ENCODE results near the gene GNLY.
A peak's percentile ranks its signal among the peaks of the same experiment; 100 is the strongest.
"Not testable (repeated sequence)": the region's sequence is repeated elsewhere in the genome, so short reads cannot be mapped to it uniquely, and the experiment has no call there.

The GNLY gene

DNA sequence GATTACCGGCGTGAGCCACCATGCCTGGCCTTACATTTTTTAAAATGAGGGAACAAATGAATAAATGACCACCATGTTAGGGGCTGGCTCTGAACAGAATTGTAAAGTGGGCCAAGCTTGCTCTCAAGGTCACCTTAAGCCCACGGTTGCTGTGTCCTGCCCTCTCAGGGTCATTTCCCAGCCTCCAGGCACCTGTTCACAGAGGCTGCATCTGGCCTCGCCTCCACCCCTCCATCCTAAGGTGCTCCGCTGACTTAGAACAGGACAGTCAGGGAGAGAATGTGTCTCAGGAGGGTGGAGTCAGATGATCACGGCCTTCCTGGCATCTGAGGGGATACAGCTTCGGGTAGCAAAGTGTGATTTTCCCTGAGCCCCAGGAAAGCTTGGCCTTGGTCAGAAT lies 33.4 kb upstream of the GNLY start:
- no peak overlapping the region for H3K4me3 Mint-ChIP-seq
- no peaks in the 10 kb centered on the region for H3K4me1 Mint-ChIP-seq
- H3K27me3 Mint-ChIP-seq, result no peaks in the 10 kb centered on the region
- H3K9me3 Mint-ChIP-seq, result no peaks in the 10 kb centered on the region
- ATAC-seq (no peak), DNase-seq (no peak)
- no peak overlapping the region for H3K27ac Mint-ChIP-seq

DNA sequence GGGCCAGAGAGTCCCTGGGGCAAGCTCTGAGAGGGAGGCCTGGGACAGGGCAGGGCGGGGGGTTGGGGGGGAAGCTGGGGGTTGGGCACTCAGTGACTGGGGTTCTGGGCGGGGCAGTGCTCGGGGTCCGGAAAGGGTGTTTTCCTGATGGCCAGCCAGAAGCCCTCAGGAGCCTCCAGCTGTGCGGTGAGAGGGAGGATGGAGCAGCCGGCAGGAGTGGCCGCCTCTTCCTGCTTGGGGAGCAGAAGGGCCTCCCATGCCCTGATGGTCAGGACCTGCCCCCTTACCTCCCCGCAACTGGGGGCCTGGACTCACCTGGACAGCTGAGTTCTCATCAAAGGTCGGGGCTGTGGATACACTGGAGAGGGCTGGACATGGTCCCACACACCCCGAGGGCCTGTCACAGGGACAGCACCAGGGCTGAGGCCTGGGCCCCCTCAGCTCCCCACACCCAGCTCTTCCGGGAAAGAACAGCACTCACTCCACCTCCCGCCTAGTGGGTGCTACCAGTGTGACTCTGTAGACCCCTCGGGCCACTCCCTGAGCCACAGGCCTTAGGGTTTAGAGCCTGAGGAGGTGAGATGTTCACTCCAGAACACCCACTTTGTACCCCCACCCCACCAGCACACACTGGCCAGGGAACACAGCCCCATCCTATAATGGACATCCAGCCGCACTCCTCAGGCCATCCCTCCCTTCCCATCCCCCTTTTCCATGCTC lies 32.9 kb upstream of the GNLY start:
- H3K4me3 Mint-ChIP-seq, result no peak overlapping the region
- ATAC-seq (peak; percentile 24), DNase-seq (no peak)
- H3K9me3 Mint-ChIP-seq, result no peaks in the 10 kb centered on the region
- no peak overlapping the region for H3K27ac Mint-ChIP-seq
- H3K4me1 Mint-ChIP-seq, result no peaks in the 10 kb centered on the region
- H3K27me3 Mint-ChIP-seq, result no peaks in the 10 kb centered on the region

DNA sequence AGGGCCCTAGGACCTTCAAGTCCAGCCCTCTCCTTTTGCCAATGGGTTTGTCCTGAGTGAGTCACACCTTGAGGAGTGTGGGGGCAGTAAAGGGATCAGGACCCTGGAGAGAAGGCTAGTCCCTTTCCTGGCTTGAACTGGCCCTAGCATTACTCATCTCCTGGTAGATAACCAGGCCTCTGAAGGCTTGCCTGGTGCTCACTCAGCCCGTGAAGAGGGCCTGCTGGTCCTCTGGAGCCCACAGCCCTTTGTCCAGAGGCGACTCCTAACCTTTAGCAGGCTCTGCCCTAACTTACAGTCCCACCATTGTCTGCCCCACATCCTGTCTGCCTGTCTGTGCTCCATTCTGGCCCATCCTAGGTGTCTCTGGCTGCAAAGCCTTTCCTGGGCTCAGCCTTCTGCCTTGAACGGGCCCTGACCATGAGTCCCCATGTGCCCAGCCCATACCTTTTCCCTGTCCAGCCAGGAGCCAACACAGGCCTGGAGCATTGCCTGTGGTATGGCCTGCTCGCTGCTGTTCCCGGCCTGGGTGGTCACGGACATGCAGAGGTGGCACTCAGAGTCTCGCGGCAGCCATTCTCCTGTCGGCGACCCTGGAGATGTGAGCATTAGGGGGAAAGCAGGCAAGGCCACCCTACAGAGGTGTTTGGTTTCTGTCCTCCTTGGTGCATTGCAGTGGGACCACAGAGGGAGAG lies 31.1 kb upstream of the GNLY start:
- no peak overlapping the region for H3K27ac Mint-ChIP-seq
- ATAC-seq, result no peak

DNA sequence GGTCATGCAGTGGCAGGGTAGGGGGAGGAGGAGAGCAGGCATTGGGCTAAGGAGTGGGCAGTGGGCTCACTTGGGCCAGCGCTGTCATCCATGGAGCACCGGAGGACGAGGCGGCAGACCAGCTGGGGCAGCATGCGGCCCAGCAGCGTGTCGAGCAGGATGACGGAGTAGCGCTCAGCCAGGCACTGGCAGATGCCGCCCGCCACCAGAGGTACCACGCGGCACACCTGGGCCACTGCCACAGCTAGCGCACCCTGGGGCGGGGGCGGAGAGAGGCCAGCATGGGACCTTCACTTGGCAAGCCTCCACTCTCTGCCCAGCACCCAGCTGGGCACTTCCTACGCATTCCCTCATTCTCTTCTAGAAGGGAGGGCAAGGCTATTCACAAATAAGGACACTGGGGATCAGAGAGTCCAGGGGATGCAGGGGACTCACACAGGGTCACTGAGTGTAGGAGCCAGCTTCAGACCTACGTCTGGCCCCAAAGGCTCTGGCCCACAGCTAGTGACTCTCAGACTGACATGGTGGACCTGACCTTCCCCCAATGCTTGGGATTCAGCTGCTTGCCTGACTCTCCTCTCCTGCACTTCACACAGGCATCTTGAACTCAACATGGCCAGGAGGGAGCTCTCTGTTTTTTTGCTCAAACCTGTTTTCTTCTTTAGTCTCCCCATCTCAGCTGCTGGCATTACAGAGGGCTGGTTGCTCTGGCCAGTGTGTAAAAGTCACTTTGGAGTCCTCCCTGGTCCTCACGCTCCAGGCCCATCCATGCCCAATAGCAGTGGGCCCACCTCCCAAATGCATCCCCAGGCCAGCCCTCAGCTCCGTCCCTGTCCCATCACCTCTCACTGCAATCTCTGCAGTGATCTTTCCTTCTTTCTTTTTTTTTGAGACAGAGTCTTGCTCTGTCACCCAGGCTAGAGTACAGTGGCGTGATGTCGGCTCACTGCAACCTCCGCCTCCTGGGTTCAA lies 30.3 kb upstream of the GNLY start:
- no peak for DNase-seq
- H3K27ac Mint-ChIP-seq, result no peak overlapping the region
- H3K4me3 Mint-ChIP-seq, result no peak overlapping the region
- H3K27me3 Mint-ChIP-seq, result no peaks in the 10 kb centered on the region
- no peaks in the 10 kb centered on the region for H3K9me3 Mint-ChIP-seq
- ATAC-seq, result no peak
- H3K4me1 Mint-ChIP-seq, result no peaks in the 10 kb centered on the region

More for the DNA sequence above, 31.1 kb upstream of the GNLY start:
- Mint-ChIP-seq H3K4me3 (no peak overlapping the region), H3K27me3 (no peaks in the 10 kb centered on the region), H3K9me3 (no peaks in the 10 kb centered on the region), H3K4me1 (no peaks in the 10 kb centered on the region)
- no peak for DNase-seq

DNA sequence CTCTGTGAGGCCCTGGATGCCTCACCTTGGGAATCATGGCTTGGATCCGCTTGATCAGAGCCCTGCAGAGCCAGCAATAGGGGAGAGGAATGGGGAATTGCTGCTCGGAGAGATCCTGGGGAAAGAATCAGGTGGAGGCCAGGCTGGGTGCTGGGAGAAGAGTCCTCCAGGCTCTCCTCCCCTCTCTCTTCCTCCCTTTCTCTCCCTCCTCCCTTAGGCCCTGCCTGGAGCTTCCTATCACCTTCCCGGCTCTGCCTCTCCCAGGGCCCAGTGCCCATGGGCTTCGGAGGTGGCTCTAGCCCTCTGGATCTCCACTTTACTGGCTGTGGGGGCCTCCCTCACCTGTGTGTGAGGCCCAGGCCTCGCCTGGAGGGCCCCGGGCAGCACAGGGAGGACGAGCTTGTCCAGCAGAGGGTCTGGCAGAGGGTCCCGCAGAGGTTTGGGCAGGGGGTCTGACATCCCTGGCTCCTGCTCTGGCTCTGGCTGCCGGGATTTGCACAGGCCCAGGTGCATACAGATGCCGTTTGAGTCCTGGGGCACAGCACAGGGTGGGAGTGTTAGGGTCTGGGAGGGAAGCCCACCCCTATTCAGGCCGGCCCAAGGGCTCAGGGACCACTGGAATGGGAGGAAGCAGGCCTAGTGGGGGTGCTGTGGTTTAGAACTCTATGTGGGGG lies 28.8 kb upstream of the GNLY start:
- H3K9me3 Mint-ChIP-seq, result no peaks in the 10 kb centered on the region
- H3K4me3 Mint-ChIP-seq, result no peak overlapping the region
- peak overlapping the region in 1 of 2 donors; percentile 59 for H3K27ac Mint-ChIP-seq
- no peaks in the 10 kb centered on the region for H3K4me1 Mint-ChIP-seq
- DNase-seq (no peak), ATAC-seq (no peak)
- H3K27me3 Mint-ChIP-seq, result no peaks in the 10 kb centered on the region

DNA sequence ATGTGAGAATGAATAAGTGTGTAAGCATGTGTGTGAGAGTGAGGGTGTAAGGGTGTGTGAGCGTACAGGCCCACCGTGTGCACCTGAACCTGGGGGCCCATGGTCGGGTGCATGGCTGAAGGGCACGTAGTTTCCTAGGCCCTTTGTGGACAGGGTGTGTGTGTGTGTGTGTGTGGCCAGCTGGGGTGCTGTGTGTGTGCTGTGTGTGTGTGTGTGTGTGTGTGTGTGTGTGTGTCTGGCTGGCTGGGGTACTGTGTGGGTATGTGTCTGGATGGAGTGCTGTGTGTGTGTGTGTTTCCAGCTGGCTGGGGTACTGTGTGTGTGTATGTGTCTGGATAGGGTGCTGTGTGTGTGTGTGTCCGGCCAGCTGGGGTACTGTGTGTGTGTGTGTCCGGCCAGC lies 28.1 kb upstream of the GNLY start:
- Mint-ChIP-seq H3K4me1 (no peaks in the 10 kb centered on the region), H3K9me3 (no peaks in the 10 kb centered on the region), H3K27ac (peak overlapping the region in 1 of 2 donors; percentile 16), H3K4me3 (no peak overlapping the region), H3K27me3 (no peaks in the 10 kb centered on the region)
- DNase-seq (no peak), ATAC-seq (no peak)

DNA sequence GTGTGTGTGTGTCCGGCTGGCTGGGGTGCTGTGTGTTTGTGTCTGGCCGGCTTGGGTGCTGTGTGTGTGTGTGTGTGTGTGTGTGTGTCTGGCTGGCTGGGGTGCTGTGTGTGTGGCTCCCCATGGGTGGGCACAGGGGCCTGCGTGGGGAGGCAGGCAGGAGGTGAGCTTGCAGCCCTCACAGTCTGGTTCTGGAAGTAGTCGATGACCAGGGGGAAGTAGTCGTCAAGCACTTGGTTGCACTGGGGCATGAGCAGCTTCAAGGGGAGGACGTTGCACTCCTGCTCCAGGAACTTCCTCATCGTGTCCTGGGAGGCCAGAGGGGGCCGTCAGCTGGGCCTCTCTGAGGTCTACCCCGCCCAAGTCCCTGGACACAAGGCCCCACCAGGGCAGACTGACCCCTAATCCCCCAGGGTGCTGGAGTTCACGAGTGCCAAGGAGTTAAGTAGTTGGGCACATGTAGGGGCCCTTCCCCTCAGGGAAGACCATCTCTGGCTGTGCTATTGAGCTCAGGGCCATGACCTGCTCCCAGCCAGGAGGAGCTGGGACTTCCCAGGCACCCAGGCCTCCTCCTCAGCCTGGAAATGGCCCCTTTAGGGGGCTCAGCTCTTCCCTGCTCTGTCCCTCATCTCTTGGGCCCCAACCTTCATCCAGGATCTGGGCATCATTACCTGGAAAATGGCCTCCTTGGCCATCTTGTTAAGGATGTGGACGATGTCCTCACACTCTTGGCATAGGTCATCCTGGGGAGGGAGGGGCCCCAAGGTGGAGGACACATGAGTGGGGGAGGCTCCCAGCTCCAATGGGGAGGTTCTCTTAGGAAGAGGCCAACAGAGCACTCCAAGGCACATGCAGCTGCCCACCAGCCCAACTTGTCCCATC lies 27.5 kb upstream of the GNLY start:
- ATAC-seq, result no peak
- DNase-seq, result no peak
- peak overlapping the region in 1 of 2 donors; percentile 16 for H3K27ac Mint-ChIP-seq
- no peaks in the 10 kb centered on the region for H3K27me3 Mint-ChIP-seq
- H3K4me3 Mint-ChIP-seq, result no peak overlapping the region
- no peaks in the 10 kb centered on the region for H3K9me3 Mint-ChIP-seq
- no peaks in the 10 kb centered on the region for H3K4me1 Mint-ChIP-seq

DNA sequence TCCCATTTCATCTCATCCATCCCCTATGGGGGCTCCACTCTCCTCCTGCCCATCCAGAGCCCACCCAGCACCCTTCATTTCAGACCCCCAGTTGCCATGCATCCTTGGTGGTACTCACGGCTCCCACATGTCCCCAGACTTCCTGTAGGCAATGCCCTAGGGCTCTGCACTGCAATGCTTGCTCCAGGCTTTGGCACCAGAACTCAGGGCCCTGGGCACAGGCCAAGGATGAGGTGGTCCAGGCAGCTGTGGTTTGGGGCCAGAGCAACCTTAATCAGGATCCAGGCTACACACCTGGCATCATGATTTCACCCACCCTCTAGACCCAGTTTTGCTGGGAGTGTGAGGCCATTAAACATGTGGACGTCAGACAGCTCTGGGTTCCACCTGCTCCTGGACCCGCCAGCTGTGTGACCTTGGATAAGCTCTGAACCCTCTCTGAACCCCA lies 26.6 kb upstream of the GNLY start:
- no peak for DNase-seq
- H3K27ac Mint-ChIP-seq, result no peak overlapping the region
- no peak for ATAC-seq
- no peak overlapping the region for H3K4me3 Mint-ChIP-seq
- no peaks in the 10 kb centered on the region for H3K4me1 Mint-ChIP-seq
- no peaks in the 10 kb centered on the region for H3K27me3 Mint-ChIP-seq
- no peaks in the 10 kb centered on the region for H3K9me3 Mint-ChIP-seq

DNA sequence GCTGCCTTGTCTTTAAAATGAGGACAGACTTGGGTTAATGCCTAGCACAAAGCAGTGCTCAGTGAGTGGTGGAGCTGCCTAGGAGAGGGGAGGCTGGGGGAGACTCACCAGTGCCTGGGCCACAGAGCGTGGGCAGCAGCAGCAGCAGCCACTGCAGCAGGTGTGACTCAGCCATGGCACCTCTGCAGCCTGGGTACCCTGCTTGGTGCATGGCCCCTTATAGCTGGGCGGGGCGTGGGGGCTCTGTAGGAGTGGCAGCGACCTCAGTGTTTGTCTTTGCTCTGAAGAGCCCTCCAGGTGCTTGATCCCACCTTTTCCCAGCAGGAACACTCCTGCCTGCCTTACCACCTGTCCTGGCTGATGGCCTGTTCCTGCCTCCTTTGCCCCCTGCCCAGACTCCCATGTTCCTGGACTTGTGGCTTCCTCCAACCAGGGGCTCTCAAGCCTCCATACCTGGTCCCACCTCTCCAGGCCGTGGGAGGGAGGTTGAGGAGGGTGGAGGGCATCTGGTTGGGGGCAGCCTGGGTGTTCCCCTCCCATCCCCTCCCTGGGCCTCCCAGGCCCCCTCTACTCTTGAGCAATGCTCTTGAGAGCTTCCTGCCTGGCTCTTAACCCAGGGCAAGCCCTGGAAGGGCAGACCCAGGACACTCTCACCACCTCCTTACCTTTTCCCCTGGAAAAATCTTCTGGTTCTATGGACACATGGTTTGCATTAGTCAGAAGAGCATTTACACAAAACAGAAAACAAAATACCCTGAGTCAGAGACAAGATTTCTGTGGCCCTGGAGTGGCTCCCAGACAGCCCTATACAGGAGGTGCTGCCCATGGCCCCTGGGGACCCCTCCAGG lies 25.9 kb upstream of the GNLY start, which contains the start of gene SFTPB:
Gene SFTPB (minus strand): TSS at position 191 of the 848 bp plus-strand sequence. CDS start 16 bp downstream, at position 175.
- no peak within 1 kb of the TSS for H3K4me3 Mint-ChIP-seq
- no peaks in the 10 kb centered on the region for H3K27me3 Mint-ChIP-seq
- DNase-seq, result no peak
- H3K9me3 Mint-ChIP-seq, result no peaks in the 10 kb centered on the region
- H3K4me1 Mint-ChIP-seq, result no peaks in the 10 kb centered on the region
- H3K27ac Mint-ChIP-seq, result no peak within 1 kb of the TSS
- ATAC-seq, result peak; percentile 27

DNA sequence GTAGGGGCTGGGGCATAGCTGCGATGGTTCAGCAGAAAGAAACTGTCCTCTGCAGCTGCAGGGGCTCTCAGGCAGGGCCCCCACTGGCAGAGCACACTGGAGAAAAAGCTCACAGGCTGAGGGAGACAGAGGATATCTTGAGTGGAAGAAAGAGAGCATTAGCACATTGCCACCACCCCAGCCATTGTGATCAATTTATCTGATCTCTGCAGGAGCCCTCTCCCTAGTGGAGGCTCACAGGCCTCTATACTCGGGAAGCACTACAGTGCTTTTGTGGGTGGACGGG lies 25.4 kb upstream of the GNLY start:
- DNase-seq (no peak), ATAC-seq (no peak)
- Mint-ChIP-seq H3K4me3 (no peak overlapping the region), H3K27ac (no peak overlapping the region), H3K27me3 (no peaks in the 10 kb centered on the region), H3K9me3 (no peaks in the 10 kb centered on the region), H3K4me1 (no peaks in the 10 kb centered on the region)

DNA sequence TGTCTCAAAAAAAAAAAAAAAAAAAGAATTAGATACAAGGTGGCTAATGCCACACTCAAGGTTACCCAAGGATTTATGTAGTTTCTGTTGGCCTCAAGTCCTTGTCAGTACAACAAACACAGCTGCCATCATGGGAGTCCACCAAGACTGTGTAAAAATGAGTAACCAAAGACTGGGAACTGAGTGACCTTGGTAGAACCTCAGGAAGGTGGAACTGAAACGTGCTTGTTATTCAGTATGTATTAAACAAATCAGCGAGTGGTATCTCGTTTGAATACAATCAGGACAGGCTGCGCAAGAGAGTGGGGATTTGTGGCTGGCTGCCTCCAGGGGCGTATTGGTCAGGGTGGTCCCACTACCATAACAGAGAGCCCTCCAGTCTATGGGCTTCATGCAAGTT lies 24.6 kb upstream of the GNLY start:
- Mint-ChIP-seq H3K27me3 (no peaks in the 10 kb centered on the region), H3K4me3 (no peak overlapping the region), H3K9me3 (no peaks in the 10 kb centered on the region), H3K4me1 (no peaks in the 10 kb centered on the region), H3K27ac (no peak overlapping the region)
- DNase-seq, result no peak
- no peak for ATAC-seq

DNA sequence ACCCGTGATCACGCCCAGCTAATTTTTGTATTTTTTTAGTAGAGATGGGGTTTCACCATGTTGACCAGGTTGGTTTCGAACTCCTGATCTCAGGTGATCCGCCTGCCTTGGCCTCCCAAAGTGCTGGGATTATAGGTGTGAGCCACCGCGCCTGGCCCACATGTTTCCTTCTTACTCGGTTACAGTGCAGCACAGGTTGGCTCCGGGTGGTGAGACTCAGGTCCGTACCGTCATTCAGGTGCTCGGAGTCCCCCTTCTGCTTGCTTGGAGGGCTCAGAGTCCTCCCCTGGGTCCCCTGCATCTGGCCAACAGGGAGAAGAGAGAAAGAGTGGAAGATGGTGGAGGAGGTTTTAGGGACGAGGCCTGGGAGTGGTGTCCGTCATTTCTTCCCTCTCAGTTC lies 23.7 kb upstream of the GNLY start:
- not testable (repeated sequence) for DNase-seq, ATAC-seq, H3K4me1 Mint-ChIP-seq, H3K27me3 Mint-ChIP-seq, H3K4me3 Mint-ChIP-seq, H3K27ac Mint-ChIP-seq, H3K9me3 Mint-ChIP-seq

DNA sequence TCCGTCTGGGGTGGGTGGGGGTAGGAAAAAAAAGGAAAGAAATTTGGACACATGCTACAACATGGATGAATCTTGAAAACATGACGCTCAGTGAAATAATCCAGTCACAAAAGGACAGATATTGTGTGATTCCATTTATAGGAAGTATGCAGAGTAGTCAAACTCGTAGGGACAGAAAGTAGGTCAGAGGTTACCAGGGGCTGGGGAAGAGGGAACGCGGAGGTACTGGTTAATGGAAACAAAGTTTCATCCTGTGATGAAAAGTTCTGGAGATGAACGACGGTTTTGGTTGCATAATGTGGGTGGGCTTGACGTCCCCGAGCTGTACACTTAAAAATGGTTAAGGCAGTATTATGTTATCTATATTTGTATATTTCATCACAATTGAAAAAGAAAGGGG lies 21.7 kb upstream of the GNLY start:
- no peak for DNase-seq
- H3K4me1 Mint-ChIP-seq, result no peaks in the 10 kb centered on the region
- H3K9me3 Mint-ChIP-seq, result no peaks in the 10 kb centered on the region
- no peak overlapping the region for H3K27ac Mint-ChIP-seq
- H3K4me3 Mint-ChIP-seq, result no peak overlapping the region
- no peak for ATAC-seq
- no peaks in the 10 kb centered on the region for H3K27me3 Mint-ChIP-seq

All from stimulated activated naive CD8-positive, alpha-beta T cell treated with anti-CD3 and anti-CD28 coated beads, Interleukin-15, amount 100 ng/mL, for 72 hours (primary cell).